Activated T-helper 1 cell treated with anti-CD3 and anti-CD28 coated beads, Interleukin-2, amount 50 U/mL, for 16 hours (primary cell): ENCODE results near the gene CX3CL1.

Experiments
- DNase-seq, 2 donors: peaks; one replicate each; pipeline ENCODE4 v3.0.0-alpha.2; 2020; ENCODE audit warnings: low read depth in 1 of 2, low spot score in 1 of 2

The CX3CL1 gene

DNA sequence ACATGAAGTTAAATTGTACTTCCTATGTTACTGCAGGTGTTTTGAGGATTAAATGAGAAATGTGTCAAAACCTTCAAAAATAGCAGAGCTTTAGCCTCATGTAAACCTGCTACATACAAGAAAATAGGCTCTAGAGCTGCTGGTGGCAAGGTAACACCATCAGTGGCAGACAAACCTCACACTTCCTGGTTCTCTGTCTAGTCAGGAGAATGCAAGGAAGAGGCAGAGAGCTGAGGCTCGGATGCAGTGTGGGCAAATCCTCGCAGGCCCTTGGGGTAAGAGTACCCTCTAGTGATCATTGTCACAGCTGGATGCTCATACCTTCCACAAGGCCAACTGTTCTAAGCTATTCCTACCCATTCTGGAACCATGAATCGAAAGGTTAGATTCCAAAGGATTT lies 60.7 kb downstream of the CX3CL1 start:
- no peak for DNase-seq

DNA sequence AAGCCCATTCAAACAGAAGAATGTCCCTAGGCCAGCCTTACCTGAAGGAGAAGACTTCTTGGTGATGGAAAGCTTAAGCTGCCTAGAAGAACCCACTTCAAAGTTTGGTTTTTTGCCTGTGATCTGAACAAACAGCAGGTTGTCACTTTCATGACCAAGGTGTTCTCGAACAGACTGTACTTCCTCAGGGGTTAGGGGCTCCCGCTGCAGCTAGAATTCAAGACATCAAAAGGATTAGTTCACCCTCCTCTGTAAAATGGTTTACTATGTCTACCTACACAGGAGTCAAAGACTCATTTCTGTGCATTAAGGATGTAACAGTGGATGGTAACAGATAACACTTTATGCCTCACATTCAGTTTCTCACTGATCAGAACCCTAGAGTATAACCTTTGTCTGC lies 61.7 kb downstream of the CX3CL1 start:
- no peak for DNase-seq
